Measurements from ENCODE around the gene ZBTB42.

GRCh38 chr14:104785708-104786080 lies 15.2 kb upstream of the ZBTB42 start:
- no peak for TF ChIP-seq EZH2 (IDR thresholded peaks at IDR 0.05; ENCODE audit: borderline replicate concordance, low read depth, low read length, poor library complexity, severe bottlenecking)
- no peak for TF ChIP-seq CTCF (conservative IDR thresholded peaks at IDR 0.05; ENCODE audit: low read depth, low read length)
